GM12872 (cell line): ENCODE data around the gene ZNRF1.

ENCODE experiments used
- TF ChIP-seq, protein P1 (sequence below): IDR thresholded peaks from 3 replicates; pipeline ENCODE4 v1.5.1; 2011; ENCODE audit warnings: low read depth, mild to moderate bottlenecking, low read length, moderate library complexity; ENCODE audit not compliant: insufficient read depth

Gene ZNRF1

DNA sequence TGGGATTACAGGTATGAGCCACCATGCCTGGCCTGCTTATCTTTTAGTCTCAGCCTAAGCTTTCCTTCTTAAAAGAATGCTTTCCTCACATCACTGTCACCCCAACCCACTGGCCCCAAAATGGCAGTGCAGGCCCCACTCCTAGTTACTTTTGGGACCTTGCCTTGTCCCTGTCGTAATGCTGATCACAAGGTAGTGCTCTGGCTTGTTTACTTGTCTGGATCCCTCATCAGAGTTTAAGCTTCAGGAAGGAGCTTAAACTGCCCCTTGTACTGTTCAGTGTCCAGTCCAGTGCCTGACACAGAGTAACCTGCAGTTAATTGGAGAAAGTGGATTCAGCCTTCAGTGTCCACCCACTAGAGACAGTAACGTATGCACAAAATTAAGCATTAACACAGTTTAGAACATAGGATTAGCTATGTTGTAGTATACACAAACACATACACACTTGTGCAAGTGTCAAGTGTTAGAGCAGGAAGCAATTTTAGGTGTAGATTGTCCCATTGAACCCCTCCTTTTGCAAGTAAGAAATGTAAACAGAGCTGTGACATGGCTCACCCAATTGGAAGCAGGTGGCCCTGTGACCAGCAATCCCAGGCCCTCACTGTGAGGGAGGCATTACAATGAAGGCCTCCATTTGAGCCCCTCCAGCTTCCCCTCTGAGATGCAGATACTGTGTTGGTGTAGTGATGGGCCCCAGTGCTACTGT, 73.6 kb downstream of the ZNRF1 start:
- TF ChIP-seq, protein P1, sequence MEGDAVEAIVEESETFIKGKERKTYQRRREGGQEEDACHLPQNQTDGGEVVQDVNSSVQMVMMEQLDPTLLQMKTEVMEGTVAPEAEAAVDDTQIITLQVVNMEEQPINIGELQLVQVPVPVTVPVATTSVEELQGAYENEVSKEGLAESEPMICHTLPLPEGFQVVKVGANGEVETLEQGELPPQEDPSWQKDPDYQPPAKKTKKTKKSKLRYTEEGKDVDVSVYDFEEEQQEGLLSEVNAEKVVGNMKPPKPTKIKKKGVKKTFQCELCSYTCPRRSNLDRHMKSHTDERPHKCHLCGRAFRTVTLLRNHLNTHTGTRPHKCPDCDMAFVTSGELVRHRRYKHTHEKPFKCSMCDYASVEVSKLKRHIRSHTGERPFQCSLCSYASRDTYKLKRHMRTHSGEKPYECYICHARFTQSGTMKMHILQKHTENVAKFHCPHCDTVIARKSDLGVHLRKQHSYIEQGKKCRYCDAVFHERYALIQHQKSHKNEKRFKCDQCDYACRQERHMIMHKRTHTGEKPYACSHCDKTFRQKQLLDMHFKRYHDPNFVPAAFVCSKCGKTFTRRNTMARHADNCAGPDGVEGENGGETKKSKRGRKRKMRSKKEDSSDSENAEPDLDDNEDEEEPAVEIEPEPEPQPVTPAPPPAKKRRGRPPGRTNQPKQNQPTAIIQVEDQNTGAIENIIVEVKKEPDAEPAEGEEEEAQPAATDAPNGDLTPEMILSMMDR, result no peak

DNA sequence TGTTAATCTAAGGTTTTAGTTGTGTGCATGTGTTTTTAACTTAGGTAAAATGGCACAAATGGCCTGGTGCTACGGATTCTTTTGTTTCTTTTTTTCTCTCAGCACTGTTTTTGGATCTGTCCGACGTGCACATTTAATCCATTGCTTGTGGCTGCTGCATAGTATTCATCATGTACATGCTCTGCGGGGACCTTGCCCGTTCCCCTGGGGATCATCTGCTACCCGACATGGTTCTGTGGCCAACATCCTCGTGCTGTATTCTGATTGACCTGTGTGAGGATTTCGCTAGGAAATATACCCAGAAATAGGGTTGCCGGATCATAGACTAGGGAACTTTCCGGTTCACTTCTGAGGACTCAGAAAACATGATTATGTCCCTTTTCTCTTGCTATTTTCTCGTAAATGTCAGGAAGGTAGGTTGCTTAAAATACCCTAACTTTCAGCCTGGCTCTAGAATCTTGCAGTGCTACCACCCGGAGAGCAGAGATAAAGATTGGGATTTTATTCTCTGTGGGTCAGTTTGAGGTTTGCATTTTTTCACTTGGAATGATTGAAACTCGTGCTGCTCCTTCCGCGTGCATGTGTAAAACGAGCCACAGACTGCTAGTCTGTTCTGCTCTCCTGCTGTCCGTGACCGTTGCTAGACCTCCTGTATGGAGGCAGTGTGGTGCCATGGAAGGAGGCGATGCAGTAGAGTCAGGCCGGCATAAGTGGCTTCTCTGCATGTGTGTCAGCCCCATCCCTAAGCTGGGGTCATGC, 74.9 kb downstream of the ZNRF1 start:
- TF ChIP-seq, protein P1, result no peak

GRCh38 chr16:75074304-75074793, 75.5 kb downstream of the ZNRF1 start:
- TF ChIP-seq, protein P1, result no peak

- TF ChIP-seq, protein P1, result no peak
Observed at GRCh38 chr16:75074920-75075687, 76.3 kb downstream of the ZNRF1 start.

GRCh38 chr16:75075688-75076268, 77.0 kb downstream of the ZNRF1 start:
- TF ChIP-seq, protein P1, result no peak

DNA sequence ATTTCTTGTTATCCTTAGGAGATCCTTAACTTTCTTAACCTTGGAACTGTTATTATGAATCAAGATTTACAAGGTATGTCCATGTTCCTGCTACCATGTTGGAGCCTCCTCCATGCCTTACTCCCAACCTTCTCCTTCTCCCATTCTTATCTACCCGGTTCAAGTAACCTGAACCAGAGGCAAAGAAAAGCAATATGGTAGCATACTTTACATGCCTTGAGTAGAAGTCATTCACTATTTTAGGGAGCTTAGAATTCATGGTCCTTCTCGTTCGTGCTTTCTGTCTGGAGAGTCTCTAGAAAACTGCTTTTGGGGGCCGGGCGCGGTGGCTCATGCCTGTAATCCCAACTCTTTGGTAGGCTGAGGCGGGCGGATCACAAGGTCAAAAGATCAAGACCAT, 80.1 kb downstream of the ZNRF1 start:
- TF ChIP-seq, protein P1, result no peak
